Cardiac fibroblast (primary cell): ENCODE results near the gene HLTF.

Experiments used
- DNase-seq, 2 donors: peaks; one replicate each; pipeline versions ENCODE4 v3.0.0 to v3.0.0-alpha.2; 2010; ENCODE audit warnings: low read depth in 2 of 2
- H3K4me3 ChIP-seq, 2 donors: replicated peaks in 1 of 2; 1 replicate in 1 of 2; 2 replicates in 1 of 2; pipeline ENCODE4 v1.5.1; 2011; ENCODE audit warnings: low read depth in 2 of 2, low read length in 2 of 2, mild to moderate bottlenecking in 2 of 2, moderate library complexity in 1 of 2
- CTCF ChIP-seq: IDR thresholded peaks from one replicate; pipeline ENCODE4 v1.5.1; 2011; ENCODE audit warnings: low read depth, mild to moderate bottlenecking, low read length, inconsistent platforms

HLTF gene

GRCh38 chr3:149120051-149120972 lies 34.0 kb upstream of the HLTF start:
- H3K4me3 ChIP-seq: no peak overlapping the region
- TF ChIP-seq CTCF: peak; percentile 48
- DNase-seq: peak; percentile 85

GRCh38 chr3:149119466-149119865 lies 33.1 kb upstream of the HLTF start:
- no peak for TF ChIP-seq CTCF
- DNase-seq: no peak
- H3K4me3 ChIP-seq: no peak overlapping the region

DNA sequence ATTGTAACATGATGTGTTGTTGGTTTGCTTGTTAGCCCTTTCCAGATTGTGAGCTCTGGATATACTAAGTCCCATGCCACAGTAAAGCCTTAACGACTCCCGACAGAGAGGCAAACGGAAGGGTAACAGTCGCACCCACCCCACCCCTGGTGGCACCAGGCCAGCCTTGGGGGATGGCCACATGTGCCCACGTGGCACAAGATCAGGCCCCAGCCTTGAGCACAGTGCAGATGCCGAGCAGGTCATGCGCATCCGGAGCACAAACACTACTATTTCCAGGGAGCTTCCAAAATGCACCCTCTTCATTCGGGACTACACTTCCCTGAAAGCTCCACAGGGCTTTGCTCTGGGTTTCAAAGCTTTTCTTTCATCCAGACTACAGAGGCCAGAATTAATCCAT lies 32.4 kb upstream of the HLTF start:
- no peak overlapping the region for H3K4me3 ChIP-seq
- no peak for TF ChIP-seq CTCF
- DNase-seq: no peak

- no peak for TF ChIP-seq CTCF
- DNase-seq: no peak
- no peak overlapping the region for H3K4me3 ChIP-seq
Observed at GRCh38 chr3:149115114-149115513, 28.8 kb upstream of the HLTF start.

DNA sequence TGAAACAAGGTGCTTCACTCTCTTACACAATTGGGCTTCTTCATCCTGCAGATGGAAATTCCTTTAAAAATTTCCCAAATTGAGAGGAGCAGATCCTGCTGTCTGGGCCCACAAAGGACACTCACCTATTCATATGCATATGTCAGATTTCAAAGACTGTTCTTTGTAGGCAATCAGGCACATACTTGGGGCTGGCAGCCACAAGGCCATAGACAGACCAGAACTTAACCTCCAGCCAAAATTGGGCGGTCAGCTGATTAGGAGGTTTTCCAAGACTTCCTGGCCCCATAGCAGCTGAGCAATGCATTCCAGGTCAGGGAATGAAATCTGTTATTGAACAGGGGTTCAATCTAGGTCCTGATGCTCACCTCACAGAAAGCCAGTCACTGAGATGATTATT lies 28.1 kb upstream of the HLTF start:
- no peak for TF ChIP-seq CTCF
- DNase-seq: peak in 1 of 2 donors; percentile 29
- no peak overlapping the region for H3K4me3 ChIP-seq

DNA sequence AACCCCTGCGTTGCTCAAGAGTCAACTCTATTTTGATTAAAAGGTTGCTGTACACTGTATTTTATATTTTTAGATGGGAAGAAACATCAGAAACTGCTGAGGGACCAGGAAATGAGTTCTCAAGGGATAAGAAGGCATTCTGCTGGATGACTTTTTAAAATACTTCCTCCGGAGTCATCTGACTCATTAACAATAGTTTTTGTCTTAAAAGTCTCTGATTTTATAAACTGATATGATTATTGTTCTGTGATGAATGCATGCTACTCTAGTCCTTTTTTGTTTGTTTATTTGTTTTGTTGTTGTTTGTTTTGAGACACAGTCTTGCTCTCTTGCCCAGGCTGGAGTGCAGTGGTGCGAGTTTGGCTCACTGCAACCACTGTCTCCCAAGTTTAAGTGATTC lies 18.2 kb upstream of the HLTF start:
- no peak overlapping the region for H3K4me3 ChIP-seq
- no peak for TF ChIP-seq CTCF
- DNase-seq: peak in 1 of 2 donors; percentile 21
